Loucy (cell line): ENCODE results near the gene TANGO6.

Source experiments
- H2AFZ ChIP-seq: fragments of 200-600 bp; sonication (generic); 2 replicates; pipeline ENCODE4 v1.6.0; 2016; ENCODE audit warnings: antibody characterized with exemption, mild to moderate bottlenecking, low read length, moderate library complexity
- H3F3A ChIP-seq: fragments of 200-600 bp; 2 replicates; pipeline ENCODE4 v1.6.0; 2016; ENCODE audit warnings: antibody characterized with exemption, low read depth, mild to moderate bottlenecking
- H3K27me3 ChIP-seq: fragments of 200-600 bp; sonication (generic); 2 replicates; pipeline ENCODE4 v1.6.1; 2014; ENCODE audit warnings: low read length, mild to moderate bottlenecking; ENCODE audit not compliant: insufficient read depth, poor library complexity, severe bottlenecking
- H3K36me3 ChIP-seq: fragments of 200-600 bp; sonication (generic); 2 replicates; pipeline ENCODE4 v1.6.1; 2016; ENCODE audit warnings: low read length; ENCODE audit not compliant: insufficient read depth
- H3K4me1 ChIP-seq: fragments of 200-600 bp; sonication (generic); 2 replicates; pipeline ENCODE4 v1.5.1; 2014; ENCODE audit warnings: low read length, mild to moderate bottlenecking; ENCODE audit not compliant: insufficient read depth, poor library complexity, severe bottlenecking
- H3K4me2 ChIP-seq: fragments of 200-600 bp; sonication (generic); 2 replicates; pipeline ENCODE4 v1.6.0; 2014; ENCODE audit warnings: antibody characterized with exemption, low read length, low read depth, mild to moderate bottlenecking; ENCODE audit not compliant: poor library complexity, severe bottlenecking
- H3K4me3 ChIP-seq: fragments of 200-600 bp; sonication (generic); 2 replicates; pipeline ENCODE4 v1.5.1; 2014; ENCODE audit warnings: low read length, mild to moderate bottlenecking, mixed read lengths; ENCODE audit not compliant: poor library complexity, severe bottlenecking
- H3K79me2 ChIP-seq: fragments of 200-600 bp; sonication (generic); 2 replicates; pipeline ENCODE4 v1.6.1; 2014; ENCODE audit warnings: low read length; ENCODE audit not compliant: insufficient read depth
- H3K9ac ChIP-seq: fragments of 200-600 bp; sonication (generic); 2 replicates; pipeline ENCODE4 v1.6.0; 2014; ENCODE audit warnings: mild to moderate bottlenecking, low read depth, low read length, moderate library complexity; ENCODE audit not compliant: poor library complexity, severe bottlenecking
- H3K9me2 ChIP-seq: fragments of 200-600 bp; sonication (generic); replicated peaks from 2 replicates; pipeline ENCODE4 v1.6.1; 2016; ENCODE audit warnings: low read depth, low read length, mixed read lengths
- H3K9me3 ChIP-seq: fragments of 200-600 bp; sonication (generic); 2 replicates; pipeline ENCODE4 v1.6.1; 2014; ENCODE audit warnings: mild to moderate bottlenecking, antibody characterized with exemption, low read length, low read depth; ENCODE audit not compliant: insufficient read depth
- H4K20me1 ChIP-seq: fragments of 200-600 bp; sonication (generic); 2 replicates; pipeline ENCODE4 v1.6.0; 2014; ENCODE audit warnings: antibody characterized with exemption, low read length, mild to moderate bottlenecking; ENCODE audit not compliant: insufficient read depth, poor library complexity, severe bottlenecking
- CTCF ChIP-seq: fragments of 200-600 bp; sonication (generic); conservative IDR thresholded peaks from 2 replicates; pipeline ENCODE4 v1.5.1; 2014; ENCODE audit warnings: mild to moderate bottlenecking, antibody characterized with exemption, low read length
- EZH2phosphoT487 ChIP-seq: fragments of 200-600 bp; IDR thresholded peaks from 2 replicates; pipeline ENCODE4 v1.6.1; 2018; ENCODE audit warnings: antibody characterized with exemption, mild to moderate bottlenecking, moderate library complexity, borderline replicate concordance

TANGO6 gene

GRCh38 chr16:68898026-68898425 is 54.7 kb downstream of the TANGO6 start:
- no peaks in the 10 kb centered on the region for H3K9me2 ChIP-seq
- no peak overlapping the region for H2AFZ ChIP-seq
- no peaks in the 10 kb centered on the region for H3K4me1 ChIP-seq
- no peak overlapping the region for H3K4me3 ChIP-seq
- no peak overlapping the region for H3K9ac ChIP-seq
- TF ChIP-seq EZH2phosphoT487 (no peak), CTCF (no peak)
- no peaks in the 10 kb centered on the region for H3F3A ChIP-seq
- no peaks in the 10 kb centered on the region for H3K36me3 ChIP-seq
- no peaks in the 10 kb centered on the region for H3K9me3 ChIP-seq
- no peaks in the 10 kb centered on the region for H4K20me1 ChIP-seq
- H3K27me3 ChIP-seq = no peaks in the 10 kb centered on the region
- no peaks in the 10 kb centered on the region for H3K79me2 ChIP-seq
- H3K4me2 ChIP-seq = no peak overlapping the region

GRCh38 chr16:68900009-68900408 is 56.7 kb downstream of the TANGO6 start:
- H3K36me3 ChIP-seq = no peaks in the 10 kb centered on the region
- H3K27me3 ChIP-seq = no peaks in the 10 kb centered on the region
- H3K9me2 ChIP-seq = no peaks in the 10 kb centered on the region
- no peaks in the 10 kb centered on the region for H3F3A ChIP-seq
- no peak overlapping the region for H3K4me3 ChIP-seq
- no peak overlapping the region for H2AFZ ChIP-seq
- no peaks in the 10 kb centered on the region for H3K79me2 ChIP-seq
- no peak overlapping the region for H3K9ac ChIP-seq
- TF ChIP-seq CTCF (no peak), EZH2phosphoT487 (no peak)
- no peak overlapping the region for H3K4me2 ChIP-seq
- H3K9me3 ChIP-seq = no peaks in the 10 kb centered on the region
- H4K20me1 ChIP-seq = no peaks in the 10 kb centered on the region
- H3K4me1 ChIP-seq = no peaks in the 10 kb centered on the region

- H3K9me3 ChIP-seq = no peaks in the 10 kb centered on the region
- no peaks in the 10 kb centered on the region for H3K9me2 ChIP-seq
- no peak for TF ChIP-seq EZH2phosphoT487
- peak; percentile 88 for TF ChIP-seq CTCF
- H3K9ac ChIP-seq = no peak overlapping the region
- no peaks in the 10 kb centered on the region for H3F3A ChIP-seq
- no peak overlapping the region for H3K4me3 ChIP-seq
- H3K36me3 ChIP-seq = no peaks in the 10 kb centered on the region
- no peak overlapping the region for H2AFZ ChIP-seq
- H3K4me1 ChIP-seq = no peaks in the 10 kb centered on the region
- H3K79me2 ChIP-seq = no peaks in the 10 kb centered on the region
- no peak overlapping the region for H3K4me2 ChIP-seq
- H3K27me3 ChIP-seq = no peaks in the 10 kb centered on the region
- H4K20me1 ChIP-seq = no peaks in the 10 kb centered on the region
Observed at GRCh38 chr16:68902003-68902968, 59.0 kb downstream of the TANGO6 start.
